ENCODE measurements around the gene PLXND1. TPM values are rescaled to one million over a fixed set of nuclear protein-coding genes. Genes with fewer than 3 reads are reported as not detected.

Gene PLXND1
- total RNA-seq, 2 donors from 2014 or later = 207 to 246 TPM

GRCh38 chr3:129608936-129609590, 2.6 kb upstream of the PLXND1 start:
- Histone ChIP-seq H3K36me3 (no peaks in the 10 kb centered on the region), H3K4me3 (no peak overlapping the region), H3K27ac (peak overlapping the region; percentile 30 to 94), H3K9me3 (no peaks in the 10 kb centered on the region), H3K27me3 (replicated peaks; ENCODE audit: insufficient read depth) (no peaks in the 10 kb centered on the region), H3K4me1 (ENCODE audit: control insufficient read depth in 1 of 2, low read depth in 2 of 2) (peaks cover 44 to 59% of the 10 kb centered on the region in 2 donors)
- no peak for ATAC-seq (ENCODE audit: insufficient number of reproducible peaks, low FRiP score, low read depth)
- DNase-seq (ENCODE audit: low spot score) = no peak
- no peak for TF ChIP-seq CTCF (IDR thresholded peaks at IDR 0.05)

DNA sequence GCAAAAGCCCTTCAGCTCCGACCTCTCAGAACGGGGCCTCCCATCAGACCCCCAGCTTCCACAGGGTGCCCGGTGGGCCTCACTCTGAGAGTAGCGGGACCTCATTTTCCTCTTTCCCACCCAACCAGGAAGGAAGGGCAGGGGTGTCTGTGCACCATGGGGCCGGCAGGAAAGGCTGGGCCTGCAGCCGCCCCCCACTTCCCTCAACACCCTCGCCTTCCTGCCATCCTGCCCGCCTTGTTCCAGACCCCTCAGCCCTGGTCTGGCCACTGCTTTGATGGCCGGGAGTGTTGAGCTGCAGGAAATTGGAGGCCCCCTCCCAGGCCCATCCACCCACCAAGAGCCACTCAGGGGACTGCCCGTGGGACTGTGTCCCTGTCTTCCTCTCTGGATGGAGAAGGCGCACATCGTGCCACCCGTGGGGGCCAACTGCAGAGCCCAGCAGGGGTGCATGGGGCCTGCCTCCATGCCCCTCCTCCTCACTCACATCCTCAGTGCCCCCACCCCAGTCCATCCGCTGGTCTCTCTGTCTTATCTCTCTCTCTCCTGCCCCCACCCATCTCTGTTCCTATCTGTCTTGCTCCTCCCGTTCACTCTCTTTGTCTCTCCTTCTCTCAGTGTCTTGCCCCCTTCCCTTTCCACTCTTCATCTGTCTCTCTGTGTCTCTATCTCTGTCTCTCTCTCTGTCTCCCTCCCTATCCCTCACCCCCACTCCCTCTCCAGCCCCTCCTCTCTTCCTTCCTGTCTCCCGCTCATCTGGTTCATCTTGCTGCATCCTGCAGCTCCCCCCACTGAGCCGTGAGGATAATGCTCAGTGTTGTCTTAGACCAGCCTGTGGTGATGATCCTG, 1.8 kb upstream of the PLXND1 start:
- no peak for DNase-seq (ENCODE audit: low spot score)
- no peak for ATAC-seq (ENCODE audit: insufficient number of reproducible peaks, low FRiP score, low read depth)

GRCh38 chr3:129607391-129608068, 1.1 kb upstream of the PLXND1 start:
- ATAC-seq (ENCODE audit: insufficient number of reproducible peaks, low FRiP score, low read depth) (no peak), DNase-seq (ENCODE audit: low spot score) (no peak)
- Histone ChIP-seq H3K4me1 (ENCODE audit: control insufficient read depth in 1 of 2, low read depth in 2 of 2) (peaks cover 51 to 74% of the 10 kb centered on the region in 2 donors), H3K9me3 (no peaks in the 10 kb centered on the region), H3K36me3 (no peaks in the 10 kb centered on the region), H3K27ac (peak overlapping the region; percentile 91 to 94), H3K4me3 (peak overlapping the region; percentile 81), H3K27me3 (replicated peaks; ENCODE audit: insufficient read depth) (no peaks in the 10 kb centered on the region)
- no peak for TF ChIP-seq CTCF (IDR thresholded peaks at IDR 0.05)

More for the DNA sequence above, 1.8 kb upstream of the PLXND1 start:
- no peaks in the 10 kb centered on the region for H3K36me3 ChIP-seq
- no peaks in the 10 kb centered on the region for H3K27me3 ChIP-seq (replicated peaks; ENCODE audit: insufficient read depth)
- H3K4me1 ChIP-seq (ENCODE audit: control insufficient read depth in 1 of 2, low read depth in 2 of 2) = peaks cover 47 to 67% of the 10 kb centered on the region in 2 donors
- H3K27ac ChIP-seq = peak overlapping the region; percentile 91 to 94
- H3K4me3 ChIP-seq = no peak overlapping the region
- H3K9me3 ChIP-seq = no peaks in the 10 kb centered on the region
- TF ChIP-seq CTCF (IDR thresholded peaks at IDR 0.05) = no peak

DNA sequence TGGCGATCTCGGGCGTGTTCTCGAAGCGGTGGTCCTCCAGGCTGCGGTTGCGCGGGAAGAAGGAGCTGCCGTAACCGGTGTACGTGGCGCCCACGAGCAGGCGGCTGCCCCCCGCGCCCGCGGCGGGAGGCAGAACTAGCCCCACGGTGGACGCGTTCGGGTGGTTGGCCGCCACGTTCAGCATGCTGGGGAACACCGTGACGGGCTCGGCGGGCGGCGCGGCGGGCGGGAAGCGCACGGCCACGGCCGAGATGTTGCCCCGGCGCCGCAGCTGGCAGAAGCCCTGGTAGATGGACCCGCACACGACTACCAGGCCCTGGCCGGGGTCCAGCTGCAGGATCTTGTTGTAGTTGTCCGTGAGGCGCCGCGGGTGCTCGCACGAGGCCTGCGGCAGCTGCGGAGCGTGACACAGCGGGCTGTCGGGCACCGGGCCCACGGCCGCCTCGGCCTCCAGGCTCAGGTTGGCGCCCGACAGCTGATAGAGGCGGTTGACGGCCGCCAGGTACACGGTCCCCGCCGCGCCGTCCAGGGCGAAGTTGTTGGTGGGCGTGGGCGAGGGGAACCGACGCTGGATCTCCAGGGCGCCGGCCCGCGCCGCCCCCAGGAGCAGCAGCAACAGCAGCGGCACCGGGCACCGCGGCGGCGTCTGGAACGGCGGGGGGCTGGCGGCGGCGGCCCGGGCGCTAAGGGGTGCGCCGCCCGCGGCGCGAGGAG, 397 bp downstream of the PLXND1 start:
- H3K9me3 ChIP-seq = no peaks in the 10 kb centered on the region
- no peaks in the 10 kb centered on the region for H3K36me3 ChIP-seq
- H3K27ac ChIP-seq = peak overlapping the region; percentile 78 to 85
- peaks cover 49 to 74% of the 10 kb centered on the region in 2 donors for H3K4me1 ChIP-seq (ENCODE audit: control insufficient read depth in 1 of 2, low read depth in 2 of 2)
- peak overlapping the region; percentile 86 for H3K4me3 ChIP-seq
- DNase-seq (ENCODE audit: low spot score) = no peak
- no peak for TF ChIP-seq CTCF (IDR thresholded peaks at IDR 0.05)
- no peaks in the 10 kb centered on the region for H3K27me3 ChIP-seq (replicated peaks; ENCODE audit: insufficient read depth)
- no peak for ATAC-seq (ENCODE audit: insufficient number of reproducible peaks, low FRiP score, low read depth)

Data from thoracic aorta (tissue), 2 donors.